ENCODE measurements around the gene ADH7.
"Not testable (repeated sequence)": the region's sequence is repeated elsewhere in the genome, so short reads cannot be mapped to it uniquely, and the experiment has no call there.

ADH7 gene

DNA sequence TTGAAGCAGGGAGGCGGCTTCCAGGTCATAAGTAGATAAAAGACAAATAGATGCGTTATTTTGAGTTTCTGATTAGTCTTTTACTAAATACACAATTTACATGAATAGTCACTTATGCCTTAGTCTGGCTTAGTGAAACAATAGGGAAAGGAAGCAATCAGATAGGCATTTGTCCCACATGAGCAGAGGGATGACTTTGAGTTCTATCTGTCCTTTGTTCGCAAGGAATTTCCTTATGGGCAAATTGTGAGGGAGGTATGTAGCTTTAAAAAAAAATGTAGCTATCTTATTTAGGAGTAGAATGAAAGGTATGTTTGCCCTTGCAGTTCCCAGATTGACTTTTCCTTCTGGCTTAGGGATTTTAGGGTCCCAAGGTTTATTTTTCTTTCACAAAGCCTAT, 56.3 kb downstream of the ADH7 start:
- Mint-ChIP-seq H3K27me3 (peaks cover 7% of the 10 kb centered on the region), H3K4me3 (no peak overlapping the region), H3K27ac (no peak overlapping the region), H3K4me1 (ENCODE audit: low read depth) (no peaks in the 10 kb centered on the region), H3K36me3 (peaks cover 2% of the 10 kb centered on the region), H3K9me3 (ENCODE audit: low read depth) (peaks cover 10% of the 10 kb centered on the region)

DNA sequence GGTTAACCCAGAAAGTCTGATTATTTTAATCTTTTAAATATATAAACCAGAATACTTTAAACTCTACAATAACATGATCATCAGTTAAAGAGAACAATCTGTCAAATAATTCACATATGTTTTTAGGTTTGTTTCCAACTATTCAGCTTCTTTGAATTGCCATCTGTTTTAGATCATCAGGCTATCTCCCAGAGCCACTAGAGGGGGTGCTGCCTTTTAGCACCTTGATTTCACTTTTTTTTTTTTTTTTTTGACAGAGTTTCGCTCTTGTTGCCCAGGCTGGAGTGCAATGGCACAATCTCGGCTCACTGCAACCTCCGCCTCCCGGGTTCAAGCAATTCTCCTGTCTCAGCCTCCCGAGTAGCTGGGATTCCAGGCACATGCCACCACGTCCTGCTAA, 57.8 kb downstream of the ADH7 start:
- H3K4me1 Mint-ChIP-seq (ENCODE audit: low read depth); H3K27me3 Mint-ChIP-seq; H3K27ac Mint-ChIP-seq; H3K4me3 Mint-ChIP-seq; H3K36me3 Mint-ChIP-seq: not testable (repeated sequence)
- peaks cover 14% of the 10 kb centered on the region for H3K9me3 Mint-ChIP-seq (ENCODE audit: low read depth)

DNA sequence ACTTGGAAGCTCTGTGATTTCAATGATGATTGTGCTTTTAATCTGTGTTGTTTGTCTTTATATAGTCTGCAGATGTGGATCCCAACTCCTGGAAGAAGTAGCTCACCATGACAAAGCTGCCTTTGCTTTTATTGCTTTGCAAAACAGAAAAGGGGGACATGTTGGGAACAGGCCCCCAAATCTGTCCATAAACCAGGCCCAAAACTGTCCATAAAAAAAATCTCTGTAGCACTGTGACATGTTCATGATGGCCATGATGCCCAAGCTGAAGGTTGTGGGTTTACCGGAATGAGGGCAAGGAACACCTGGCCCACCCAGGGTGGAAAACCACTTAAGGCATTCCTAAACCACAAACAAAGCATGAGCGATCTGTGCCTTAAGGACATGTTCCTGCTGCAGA, 62.7 kb downstream of the ADH7 start:
- Mint-ChIP-seq H3K27me3 (peaks cover 15% of the 10 kb centered on the region), H3K9me3 (ENCODE audit: low read depth) (peaks cover 14% of the 10 kb centered on the region)
- H3K27ac Mint-ChIP-seq; H3K36me3 Mint-ChIP-seq; H3K4me3 Mint-ChIP-seq; H3K4me1 Mint-ChIP-seq (ENCODE audit: low read depth): not testable (repeated sequence)

DNA sequence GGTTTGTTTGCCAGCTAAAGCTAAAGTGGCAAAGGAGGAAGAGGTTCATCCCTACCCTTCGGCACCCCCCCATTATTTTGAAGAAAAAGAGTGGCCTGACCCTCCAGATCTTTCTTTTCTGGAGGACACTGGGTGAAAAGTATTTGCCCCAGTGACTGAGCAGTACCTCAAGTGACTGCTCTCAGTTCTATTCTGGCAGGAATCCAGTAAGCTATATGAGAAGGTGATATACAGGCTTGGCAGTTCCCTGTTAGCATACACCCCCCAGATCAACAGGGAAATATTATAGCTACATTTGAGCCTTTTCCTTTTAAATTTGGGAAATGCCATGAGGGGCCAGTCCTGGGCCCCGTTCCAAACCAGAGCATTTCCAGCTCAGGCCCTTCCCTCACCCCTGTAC, 67.3 kb downstream of the ADH7 start:
- not testable (repeated sequence) for H3K27ac Mint-ChIP-seq; H3K4me3 Mint-ChIP-seq; H3K36me3 Mint-ChIP-seq; H3K9me3 Mint-ChIP-seq (ENCODE audit: low read depth); H3K4me1 Mint-ChIP-seq (ENCODE audit: low read depth)
- H3K27me3 Mint-ChIP-seq = peaks cover 12% of the 10 kb centered on the region

DNA sequence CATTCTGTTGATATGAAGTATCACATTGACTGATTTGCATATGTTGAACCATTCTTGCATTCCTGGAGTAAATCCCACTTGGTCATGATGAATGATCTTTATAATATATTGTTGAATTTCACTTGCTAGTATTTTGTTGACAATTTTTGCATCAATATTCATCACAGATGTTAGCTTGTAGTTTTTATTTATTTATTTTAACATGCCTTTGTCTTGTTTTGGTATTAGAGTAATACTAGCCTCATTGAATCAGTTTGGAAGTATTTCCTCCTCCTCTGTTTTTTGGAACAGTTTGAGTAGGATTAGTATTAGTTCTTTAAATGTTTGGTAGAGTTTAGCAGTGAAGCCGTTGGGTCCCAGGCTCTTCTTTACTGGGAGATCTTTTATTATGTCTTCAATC, 68.7 kb downstream of the ADH7 start:
- H3K27ac Mint-ChIP-seq = no peak overlapping the region
- H3K27me3 Mint-ChIP-seq = peaks cover 12% of the 10 kb centered on the region
- H3K4me1 Mint-ChIP-seq (ENCODE audit: low read depth) = no peaks in the 10 kb centered on the region
- H3K4me3 Mint-ChIP-seq = no peak overlapping the region
- H3K9me3 Mint-ChIP-seq (ENCODE audit: low read depth) = no peaks in the 10 kb centered on the region
- H3K36me3 Mint-ChIP-seq = no peaks in the 10 kb centered on the region

DNA sequence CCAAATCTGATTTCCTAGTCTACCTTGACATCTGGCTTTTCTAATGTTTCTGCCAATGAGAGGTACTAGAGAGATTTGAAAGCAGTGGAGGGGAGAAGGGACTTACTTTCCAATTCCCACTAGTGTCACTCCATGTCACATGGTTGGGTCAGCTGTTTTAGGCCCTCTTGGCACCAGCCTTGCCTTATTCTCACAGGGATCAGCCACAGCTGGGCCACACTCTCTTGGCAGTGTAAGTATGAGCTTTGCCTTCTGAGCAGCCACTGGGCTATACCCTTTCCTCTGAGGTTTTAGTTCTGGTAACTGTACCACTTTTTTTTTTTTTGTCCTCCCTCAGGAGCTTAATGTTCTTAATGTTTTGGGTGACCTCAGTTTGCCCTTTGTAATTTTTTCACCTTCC, 72.4 kb downstream of the ADH7 start:
- H3K4me3 Mint-ChIP-seq = no peak overlapping the region
- H3K27me3 Mint-ChIP-seq = peaks cover 2% of the 10 kb centered on the region
- no peaks in the 10 kb centered on the region for H3K9me3 Mint-ChIP-seq (ENCODE audit: low read depth)
- H3K36me3 Mint-ChIP-seq = no peaks in the 10 kb centered on the region
- H3K27ac Mint-ChIP-seq = no peak overlapping the region
- H3K4me1 Mint-ChIP-seq (ENCODE audit: low read depth) = no peaks in the 10 kb centered on the region
